Esophagus (tissue), 2 donors: ENCODE results near the gene TMEM145. TPM values are rescaled to one million over a fixed set of nuclear protein-coding genes. Genes with fewer than 3 reads are reported as not detected.

ENCODE experiments used
- H3K27ac ChIP-seq, 2 donors: one replicate each; pipeline ENCODE4 v1.5.1; 2013; ENCODE audit warnings: low read depth in 2 of 2, mild to moderate bottlenecking in 2 of 2, inconsistent platforms in 1 of 2, low read length in 1 of 2, moderate library complexity in 1 of 2
- H3K27me3 ChIP-seq, 2 donors: one replicate each; pipeline ENCODE4 v1.6.1; 2013; ENCODE audit warnings: low read length in 2 of 2, control low read depth in 1 of 2, mild to moderate bottlenecking in 1 of 2; ENCODE audit not compliant: insufficient read depth in 2 of 2, control insufficient read depth in 1 of 2
- H3K36me3 ChIP-seq, 2 donors: one replicate each; pipeline ENCODE4 v1.6.1; 2013; ENCODE audit warnings: low read length in 1 of 2; ENCODE audit not compliant: control insufficient read depth in 2 of 2, insufficient read depth in 2 of 2
- H3K4me1 ChIP-seq, 2 donors: one replicate each; pipeline ENCODE4 v1.6.1; 2013; ENCODE audit warnings: low read length in 1 of 2; ENCODE audit not compliant: control insufficient read depth in 2 of 2, insufficient read depth in 2 of 2
- H3K4me3 ChIP-seq, 2 donors: one replicate each; pipeline ENCODE4 v1.5.1; 2013; ENCODE audit warnings: low read length in 2 of 2, mild to moderate bottlenecking in 2 of 2, low read depth in 1 of 2, moderate library complexity in 1 of 2
- H3K9me3 ChIP-seq, 2 donors: one replicate each; pipeline ENCODE4 v1.6.1; 2013; ENCODE audit warnings: mild to moderate bottlenecking in 2 of 2, low read depth in 1 of 2, low read length in 1 of 2, moderate library complexity in 1 of 2; ENCODE audit not compliant: control insufficient read depth in 2 of 2, insufficient read depth in 1 of 2
- WGBS, 2 donors: extraction: QIAGEN DNeasy Blood & Tissue Kit; methylation state at CpG; one replicate each; pipeline ENCODE4 v1.1.7; 2013; 5-methylcytosine and 5-hydroxymethylcytosine counted together
- polyA plus RNA-seq, 2 donors: library from polyadenylated mRNA; stranded (reverse); fragments of 200-250 nt; gene quantifications; one replicate each; pipeline ENCODE4 v1.2.3, GENCODE V29; 2013
- donor health status: healthy with polysubstance abuse.
- donor health status: Bipolar disorder and iron deficiency.

TMEM145 gene
- polyA plus RNA-seq, 2 donors: 0.04 to 0.08 TPM

- Histone ChIP-seq H3K4me1 (peaks cover 8 to 45% of the 10 kb centered on the region in 2 donors), H3K36me3 (peaks cover 0 to 35% of the 10 kb centered on the region in 2 donors), H3K27ac (peak overlapping the region; percentile 4 to 44), H3K27me3 (no peaks in the 10 kb centered on the region), H3K4me3 (no peak overlapping the region), H3K9me3 (no peaks in the 10 kb centered on the region)
- 42 to 50% methylated on average over 4 of the region's 4 CpGs for WGBS, 2 donors
Observed at GRCh38 chr19:42276821-42277220, 36.3 kb upstream of the TMEM145 start.

DNA sequence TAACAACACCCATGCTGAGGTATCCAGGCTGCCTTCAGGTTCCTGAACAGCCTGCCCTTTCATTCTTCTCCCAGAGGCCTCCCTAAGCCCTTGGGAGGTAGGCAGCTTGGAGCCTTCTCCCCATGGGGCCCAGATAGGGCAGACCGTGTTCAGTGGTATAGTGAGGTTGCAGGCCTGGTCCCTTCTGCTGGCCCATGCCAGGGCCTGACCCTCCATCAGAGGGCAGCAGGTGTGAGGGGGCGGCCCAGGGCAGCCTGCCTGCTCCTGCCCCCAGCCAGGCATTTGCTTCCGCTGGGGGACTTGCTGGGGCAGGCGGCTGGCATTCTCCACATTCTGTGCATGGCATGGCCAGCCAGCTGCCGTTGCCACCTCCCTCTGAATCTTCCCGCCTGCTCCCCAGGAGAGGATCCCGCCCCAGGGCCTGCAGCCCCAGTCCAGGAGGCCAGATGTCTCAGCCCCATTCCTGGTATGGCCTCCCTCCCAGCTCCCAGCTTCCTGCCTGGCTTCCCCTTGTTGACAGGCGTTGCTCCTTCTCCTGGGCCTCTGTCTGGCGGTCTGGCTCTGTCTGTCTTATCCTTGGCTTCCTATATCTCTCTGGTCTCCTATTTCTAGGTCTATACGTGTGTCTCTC is 35.2 kb upstream of the TMEM145 start:
- Histone ChIP-seq H3K27me3 (no peaks in the 10 kb centered on the region), H3K4me1 (peaks cover 10 to 54% of the 10 kb centered on the region in 2 donors), H3K36me3 (peaks cover 0 to 24% of the 10 kb centered on the region in 2 donors), H3K9me3 (no peaks in the 10 kb centered on the region), H3K27ac (peak overlapping the region; percentile 86 to 98), H3K4me3 (no peak overlapping the region)
- WGBS, 2 donors: 25 to 52% methylated on average over 10 of the region's 10 CpGs

- Histone ChIP-seq H3K36me3 (peaks cover 0 to 18% of the 10 kb centered on the region in 2 donors), H3K4me1 (peaks cover 10 to 57% of the 10 kb centered on the region in 2 donors)
- WGBS, 2 donors: 47 to 70% methylated on average over 5 of the region's 5 CpGs
Observed at GRCh38 chr19:42278452-42279154, 34.5 kb upstream of the TMEM145 start.

DNA sequence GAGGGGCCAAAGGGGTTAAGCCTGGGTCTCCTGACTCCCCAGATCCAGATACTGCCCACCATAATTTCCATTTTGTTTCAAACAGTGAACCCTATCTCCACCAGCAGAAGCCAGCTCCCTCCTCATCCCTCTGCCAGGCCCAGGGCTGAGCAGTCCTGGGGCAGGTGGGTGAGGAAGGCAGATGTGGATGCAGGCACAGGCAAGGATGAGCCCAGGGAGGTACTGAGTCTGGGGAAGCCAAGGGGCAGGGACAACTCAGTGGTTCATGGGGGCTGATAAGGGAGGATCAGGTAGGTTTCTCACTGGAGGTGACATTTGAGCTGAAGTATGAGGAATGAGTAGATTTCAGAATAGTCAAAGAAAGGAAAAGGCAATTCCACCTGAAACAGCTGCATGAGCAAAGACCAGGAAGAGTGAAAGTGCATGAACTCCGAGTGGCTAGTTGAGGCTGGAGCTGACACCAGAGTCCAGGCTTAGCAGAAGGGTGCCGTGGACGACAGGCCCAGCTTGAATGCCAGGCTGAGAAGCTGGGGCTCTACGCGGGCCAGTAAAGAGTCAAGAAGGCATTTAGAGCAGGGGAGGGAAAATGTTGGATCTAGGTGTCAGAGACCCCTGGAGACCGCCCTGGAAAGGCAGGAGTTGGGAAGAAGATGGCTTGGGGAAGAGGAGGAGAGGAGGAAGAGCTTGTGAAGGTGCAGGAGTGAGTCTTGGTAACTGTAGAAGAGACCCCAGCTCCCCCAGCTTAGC is 33.8 kb upstream of the TMEM145 start:
- 9 to 13% methylated on average over 6 of the region's 6 CpGs for WGBS, 2 donors
- Histone ChIP-seq H3K27ac (peak overlapping the region; percentile 97 to 98), H3K4me3 (peak overlapping the region; percentile 60 to 63), H3K9me3 (no peaks in the 10 kb centered on the region), H3K36me3 (peaks cover 0 to 10% of the 10 kb centered on the region in 2 donors), H3K27me3 (no peaks in the 10 kb centered on the region), H3K4me1 (peaks cover 10 to 55% of the 10 kb centered on the region in 2 donors)

More at GRCh38 chr19:42278452-42279154, 34.5 kb upstream of the TMEM145 start:
- no peaks in the 10 kb centered on the region for H3K27me3 ChIP-seq
- peak overlapping the region; percentile 86 to 98 for H3K27ac ChIP-seq
- no peak overlapping the region for H3K4me3 ChIP-seq
- no peaks in the 10 kb centered on the region for H3K9me3 ChIP-seq

GRCh38 chr19:42279902-42280814 is 33.0 kb upstream of the TMEM145 start:
- Histone ChIP-seq H3K36me3 (peaks cover 0 to 5% of the 10 kb centered on the region in 2 donors), H3K9me3 (no peaks in the 10 kb centered on the region), H3K27me3 (no peaks in the 10 kb centered on the region), H3K4me3 (peak overlapping the region; percentile 60 to 63), H3K4me1 (peaks cover 10 to 56% of the 10 kb centered on the region in 2 donors), H3K27ac (peak overlapping the region; percentile 97 to 98)
- WGBS, 2 donors: 0% methylated on average over 62 to 89 of the region's 89 CpGs

- Histone ChIP-seq H3K36me3 (peaks cover 0 to 3% of the 10 kb centered on the region in 2 donors), H3K9me3 (no peaks in the 10 kb centered on the region), H3K27me3 (no peaks in the 10 kb centered on the region), H3K27ac (peak overlapping the region; percentile 97 to 98), H3K4me1 (peaks cover 10 to 59% of the 10 kb centered on the region in 2 donors), H3K4me3 (peak overlapping the region; percentile 60 to 63)
- 0 to 3% methylated on average over 16 to 20 of the region's 20 CpGs for WGBS, 2 donors
Observed at GRCh38 chr19:42280815-42281145, 32.3 kb upstream of the TMEM145 start.

DNA sequence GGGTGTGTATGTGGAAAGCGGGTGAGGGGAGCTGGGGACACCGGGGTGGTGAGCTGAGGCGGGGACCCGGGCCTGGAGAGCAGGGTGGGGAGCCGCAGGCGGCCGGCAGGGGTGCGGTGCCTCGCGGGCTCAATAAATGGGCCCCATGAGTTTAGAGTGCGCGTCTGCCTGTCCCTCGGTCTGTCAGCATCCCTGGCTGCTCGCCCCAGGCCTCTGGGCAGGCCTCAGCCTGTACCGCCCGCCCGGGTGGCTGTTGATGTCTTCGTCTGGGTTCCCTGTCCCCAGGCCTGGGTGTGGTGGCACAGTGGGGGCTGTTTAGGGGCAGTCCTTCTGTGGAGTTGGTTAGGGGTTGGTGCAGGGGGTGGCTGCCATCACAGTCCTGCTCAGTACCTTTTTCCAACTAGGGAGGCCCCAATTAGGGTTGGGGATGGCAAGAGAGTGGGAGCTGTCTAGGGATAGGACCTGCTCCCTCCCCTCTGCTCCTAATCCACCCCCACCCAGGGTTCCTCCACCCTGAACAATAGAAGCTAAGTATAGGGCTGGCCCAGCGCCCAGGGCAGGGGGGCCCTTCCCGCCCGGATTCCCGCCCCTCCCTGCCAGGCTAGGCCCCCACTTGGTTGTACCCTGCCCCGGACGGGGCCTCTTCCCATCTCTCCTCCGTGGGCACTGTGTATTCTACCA is 31.8 kb upstream of the TMEM145 start:
- H3K4me3 ChIP-seq: peak overlapping the region in 1 of 2 donors; percentile 60
- H3K4me1 ChIP-seq: peaks cover 13 to 64% of the 10 kb centered on the region in 2 donors
- 5 to 21% methylated on average over 24 to 25 of the region's 25 CpGs for WGBS, 2 donors
- no peaks in the 10 kb centered on the region for H3K9me3 ChIP-seq
- H3K27ac ChIP-seq: peak overlapping the region; percentile 97 to 98
- H3K27me3 ChIP-seq: no peaks in the 10 kb centered on the region
- H3K36me3 ChIP-seq: peaks cover 0 to 2% of the 10 kb centered on the region in 2 donors

GRCh38 chr19:42281827-42282762 is 31.0 kb upstream of the TMEM145 start:
- Histone ChIP-seq H3K27me3 (no peaks in the 10 kb centered on the region), H3K27ac (peak overlapping the region; percentile 97 to 98), H3K4me3 (no peak overlapping the region), H3K4me1 (peaks cover 13 to 60% of the 10 kb centered on the region in 2 donors), H3K36me3 (peaks cover 0 to under 1% of the 10 kb centered on the region in 2 donors), H3K9me3 (no peaks in the 10 kb centered on the region)
- 24 to 27% methylated on average over 7 of the region's 7 CpGs for WGBS, 2 donors
